T-cell (primary cell): ENCODE results near the gene PCDHB5. TPM values are rescaled to one million over a fixed set of nuclear protein-coding genes. Genes with fewer than 3 reads are reported as not detected.
A peak's percentile ranks its signal among the peaks of the same experiment; 100 is the strongest.
"Not testable (repeated sequence)": the region's sequence is repeated elsewhere in the genome, so short reads cannot be mapped to it uniquely, and the experiment has no call there.

ENCODE experiments used
- ATAC-seq, 4 experiments: fragments of 200-7000 bp in 3 of 4; fragments of 150-1000 bp in 1 of 4; cut with Tn5 transposase; replicated peaks in 1 of 4; 1 replicate in 3 of 4; 2 replicates in 1 of 4; pipeline ENCODE4 v1.10.0; 2021; ENCODE audit warnings: moderate library complexity in 3 of 4, mild to moderate bottlenecking in 2 of 4, moderate number of reproducible peaks in 1 of 4
- CTCF ChIA-PET, 2 donors: fragments of 300-600 bp; sonication (Branson Sonifier 250); formaldehyde crosslinking; loops; one replicate each; lab custom pipeline; 2022; ENCODE audit warnings: antibody characterized with exemption in 2 of 2; lab: Charles Lee
- POLR2A ChIA-PET, 2 donors: fragments of 300-600 bp; sonication (Branson Sonifier 250); formaldehyde crosslinking; loops; one replicate each; lab custom pipeline; 2022; ENCODE audit warnings: antibody characterized with exemption in 2 of 2; lab: Charles Lee
- DNase-seq, 35 experiments: peaks; one replicate each; pipeline versions ENCODE4 v3.0.0 to v3.0.0-alpha.2; 2013 to 2023
- H3K27ac ChIP-seq: one replicate; pipeline ENCODE4 v1.5.1; 2013; ENCODE audit warnings: low read length
- H3K27me3 ChIP-seq, 2 experiments: replicated peaks in 1 of 2; 1 replicate in 1 of 2; 2 replicates in 1 of 2; pipeline versions ENCODE4 v1.6.1 to v1.7.0; 2013; ENCODE audit warnings: low read length in 1 of 2, mixed read lengths in 1 of 2; ENCODE audit not compliant: control insufficient read depth in 2 of 2, insufficient read depth in 2 of 2; ENCODE audit errors: extremely low read depth in 1 of 2
- H3K36me3 ChIP-seq, 2 donors: 1 replicate in 1 of 2; 2 replicates in 1 of 2; pipeline versions ENCODE4 v1.6.1 to v1.7.0; 2013; ENCODE audit warnings: low read length in 1 of 2; ENCODE audit not compliant: control insufficient read depth in 2 of 2, insufficient read depth in 1 of 2; ENCODE audit errors: extremely low read depth in 1 of 2
- H3K4me1 ChIP-seq, 2 experiments: 1 replicate in 1 of 2; 2 replicates in 1 of 2; pipeline versions ENCODE4 v1.6.1 to v1.7.0; 2013; ENCODE audit warnings: low read length in 2 of 2, mixed read lengths in 1 of 2; ENCODE audit not compliant: insufficient read depth in 2 of 2, control insufficient read depth in 1 of 2; ENCODE audit errors: extremely low read depth in 1 of 2
- H3K4me3 ChIP-seq, 2 donors: 1 replicate in 1 of 2; 2 replicates in 1 of 2; pipeline versions ENCODE4 v1.5.1 to v1.7.0; 2013; ENCODE audit warnings: mild to moderate bottlenecking in 2 of 2, low read length in 1 of 2, moderate library complexity in 1 of 2; ENCODE audit not compliant: control insufficient read depth in 1 of 2; ENCODE audit errors: extremely low read depth in 1 of 2
- H3K9me3 ChIP-seq: 2 replicates; pipeline ENCODE4 v1.7.0; 2013
- H3K27ac Mint-ChIP-seq, 2 donors: one replicate each; pipeline ENCODE4 v1.8.0; 2020 to 2021; ENCODE audit warnings: mild to moderate bottlenecking in 2 of 2, mixed read lengths in 2 of 2
- H3K27me3 Mint-ChIP-seq, 2 donors: one replicate each; pipeline ENCODE4 v1.8.0; 2021 to 2022; ENCODE audit warnings: mixed read lengths in 2 of 2
- H3K36me3 Mint-ChIP-seq: one replicate; pipeline ENCODE4 v1.8.0; 2021; ENCODE audit warnings: mixed read lengths
- H3K4me1 Mint-ChIP-seq, 3 donors: one replicate each; pipeline ENCODE4 v1.8.0; 2020 to 2022; ENCODE audit warnings: mixed read lengths in 3 of 3, mild to moderate bottlenecking in 1 of 3
- H3K4me3 Mint-ChIP-seq, 3 donors: one replicate each; pipeline ENCODE4 v1.8.0; 2020 to 2022; ENCODE audit warnings: mild to moderate bottlenecking in 3 of 3, mixed read lengths in 3 of 3, moderate library complexity in 3 of 3
- H3K9me3 Mint-ChIP-seq, 3 donors: one replicate each; pipeline ENCODE4 v1.8.0; 2020 to 2022; ENCODE audit warnings: mixed read lengths in 3 of 3
- WGBS: methylation state at CpG from one replicate; pipeline ENCODE4 v1.1.5; 2013; ENCODE audit warnings: missing lambda C conversion rate; ENCODE audit not compliant: insufficient coverage; 5-methylcytosine and 5-hydroxymethylcytosine counted together
- total RNA-seq, 35 experiments: library from RNA in 6 of 35; stranded (reverse) in 6 of 35; fragments of 120-200 nt in 1 of 35; gene quantifications; one replicate each; pipeline versions ENCODE4 v1.2.1 to v1.2.4 and lab custom pipeline; 2013 to 2026

PCDHB5 gene
- total RNA-seq, 5 donors from 2014 or later (not counting 1 experiment from before 2014, with no cell fraction given) = 0.09 to 0.32 (median 0.30) TPM; not detected in 2

DNA sequence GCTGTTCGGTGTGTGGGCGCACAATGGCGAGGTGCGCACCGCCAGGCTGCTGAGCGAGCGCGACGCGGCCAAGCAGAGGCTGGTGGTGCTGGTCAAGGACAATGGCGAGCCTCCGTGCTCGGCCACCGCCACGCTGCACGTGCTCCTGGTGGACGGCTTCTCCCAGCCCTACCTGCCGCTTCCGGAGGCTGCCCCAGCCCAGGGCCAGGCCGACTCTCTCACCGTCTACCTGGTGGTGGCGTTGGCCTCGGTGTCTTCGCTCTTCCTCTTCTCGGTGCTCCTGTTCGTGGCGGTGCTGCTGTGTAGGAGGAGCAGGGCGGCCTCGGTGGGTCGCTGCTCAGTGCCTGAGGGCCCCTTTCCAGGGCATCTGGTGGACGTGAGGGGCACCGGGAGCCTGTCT, 44.9 kb downstream of the PCDHB5 start:
- H3K4me3 Mint-ChIP-seq, DNase-seq, H3K9me3 ChIP-seq, ATAC-seq, H3K36me3 ChIP-seq, H3K4me1 Mint-ChIP-seq, CTCF ChIA-PET, H3K4me3 ChIP-seq, H3K4me1 ChIP-seq, H3K36me3 Mint-ChIP-seq, H3K27ac ChIP-seq, POLR2A ChIA-PET: not testable (repeated sequence)
- H3K9me3 Mint-ChIP-seq = peaks cover 5 to 12% (median 8%) of the 10 kb centered on the region in 3 donors
- peaks cover 27 to 35% of the 10 kb centered on the region in 2 donors for H3K27me3 Mint-ChIP-seq
- peak overlapping the region in 1 of 2 donors; percentile 52 for H3K27ac Mint-ChIP-seq
- 44% methylated on average over 15 of the region's 32 CpGs for WGBS
- H3K27me3 ChIP-seq = peaks cover 2 to 24% of the 10 kb centered on the region in 2 experiments

DNA sequence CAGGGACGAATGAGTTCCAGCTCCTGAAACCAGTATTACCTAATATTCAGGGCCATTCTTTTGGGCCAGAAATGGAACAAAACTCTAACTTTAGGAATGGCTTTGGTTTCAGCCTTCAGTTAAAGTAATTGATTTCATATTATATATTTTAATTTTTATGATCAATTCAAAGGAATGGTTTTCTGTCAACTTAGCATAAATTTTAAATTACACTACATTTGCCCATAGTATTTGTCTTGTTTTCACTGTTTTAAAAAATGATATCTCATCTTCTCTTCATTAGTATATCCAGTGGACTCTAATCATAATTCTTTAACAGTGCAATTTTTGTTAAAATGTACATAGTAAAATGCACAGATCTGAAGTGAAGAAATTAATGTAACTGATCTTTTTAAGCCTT, 45.3 kb downstream of the PCDHB5 start:
- Histone ChIP-seq H3K4me3 (no peak overlapping the region), H3K36me3 (no peaks in the 10 kb centered on the region), H3K4me1 (no peaks in the 10 kb centered on the region), H3K27ac (no peak overlapping the region), H3K27me3 (peaks cover 2 to 23% of the 10 kb centered on the region in 2 experiments), H3K9me3 (no peaks in the 10 kb centered on the region)
- CTCF ChIA-PET = no interaction called here
- Mint-ChIP-seq H3K4me1 (peaks cover 0 to 2% (median 0%) of the 10 kb centered on the region in 3 donors), H3K4me3 (no peak overlapping the region), H3K27me3 (peaks cover 31 to 37% of the 10 kb centered on the region in 2 donors), H3K27ac (peak overlapping the region in 1 of 2 donors; percentile 52), H3K9me3 (peaks cover 2 to 12% (median 12%) of the 10 kb centered on the region in 3 donors), H3K36me3 (peaks cover 4% of the 10 kb centered on the region)
- DNase-seq (no peak), ATAC-seq (no peak)
- POLR2A ChIA-PET = no interaction called here
- 71% methylated on average over 1 of the region's 1 CpG for WGBS

DNA sequence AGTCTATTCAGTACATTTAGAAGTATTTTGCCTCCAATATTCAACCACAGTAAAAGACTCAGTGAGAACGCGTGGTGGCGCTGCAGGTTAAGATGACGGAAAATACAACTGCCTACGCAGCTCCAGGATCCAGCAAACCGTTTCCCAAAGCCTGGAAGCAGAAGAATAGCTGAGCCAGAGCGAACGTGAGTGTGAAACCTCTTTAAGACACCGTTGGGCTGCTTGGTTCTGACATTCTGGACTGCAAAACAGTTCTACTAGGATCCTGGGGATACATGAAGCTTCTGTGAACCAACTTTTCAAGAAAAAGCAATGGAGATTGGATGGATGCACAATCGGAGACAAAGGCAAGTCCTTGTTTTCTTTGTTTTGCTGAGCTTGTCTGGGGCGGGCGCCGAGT, 47.2 kb downstream of the PCDHB5 start, which contains the start of gene PCDHB16:
Gene PCDHB16 (plus strand): TSS at position 140 of the 400 bp plus-strand sequence. CDS start 173 bp downstream, at position 313.
- ChIA-PET CTCF (interaction anchor here in 1 of 2 donors (0.8 kb wide), 1 partner anchor 382 kb away, joined by 3 read pairs; no protein-coding TSS in a partner anchor), POLR2A (no interaction called here)
- Histone ChIP-seq H3K27me3 (peaks cover 5 to 23% of the 10 kb centered on the region in 2 experiments), H3K4me1 (no peaks in the 10 kb centered on the region), H3K36me3 (no peaks in the 10 kb centered on the region), H3K9me3 (no peaks in the 10 kb centered on the region), H3K4me3 (no peak within 1 kb of the TSS), H3K27ac (no peak within 1 kb of the TSS)
- no peak within 1 kb of the TSS for H3K4me3 Mint-ChIP-seq
- peaks cover 4 to 11% (median 7%) of the 10 kb centered on the region in 3 donors for H3K4me1 Mint-ChIP-seq
- H3K27ac Mint-ChIP-seq = peak within 1 kb of the TSS in 1 of 2 donors; percentile 4
- H3K36me3 Mint-ChIP-seq = peaks cover 4% of the 10 kb centered on the region
- WGBS = 14% methylated on average over 10 of the region's 13 CpGs
- H3K27me3 Mint-ChIP-seq = peaks cover 45 to 50% of the 10 kb centered on the region in 2 donors
- DNase-seq (peak in 1 of 35 experiments; percentile 7), ATAC-seq (no peak)
- peaks cover 6 to 15% (median 12%) of the 10 kb centered on the region in 3 donors for H3K9me3 Mint-ChIP-seq

DNA sequence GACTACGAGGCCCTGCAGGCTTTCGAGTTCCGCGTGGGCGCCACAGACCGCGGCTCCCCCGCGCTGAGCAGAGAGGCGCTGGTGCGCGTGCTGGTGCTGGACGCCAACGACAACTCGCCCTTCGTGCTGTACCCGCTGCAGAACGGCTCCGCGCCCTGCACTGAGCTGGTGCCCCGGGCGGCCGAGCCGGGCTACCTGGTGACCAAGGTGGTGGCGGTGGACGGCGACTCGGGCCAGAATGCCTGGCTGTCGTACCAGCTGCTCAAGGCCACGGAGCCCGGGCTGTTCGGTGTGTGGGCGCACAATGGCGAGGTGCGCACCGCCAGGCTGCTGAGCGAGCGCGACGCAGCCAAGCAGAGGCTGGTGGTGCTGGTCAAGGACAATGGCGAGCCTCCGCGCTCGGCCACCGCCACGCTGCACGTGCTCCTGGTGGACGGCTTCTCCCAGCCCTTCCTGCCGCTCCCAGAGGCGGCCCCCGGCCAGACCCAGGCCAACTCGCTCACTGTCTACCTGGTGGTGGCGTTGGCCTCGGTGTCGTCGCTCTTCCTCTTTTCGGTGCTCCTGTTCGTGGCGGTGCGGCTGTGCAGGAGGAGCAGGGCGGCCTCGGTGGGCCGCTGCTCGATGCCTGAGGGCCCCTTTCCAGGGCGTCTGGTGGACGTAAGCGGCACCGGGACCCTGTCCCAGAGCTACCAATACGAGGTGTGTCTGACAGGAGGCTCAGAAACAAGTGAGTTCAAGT, 49.3 kb downstream of the PCDHB5 start:
- H3K27ac Mint-ChIP-seq, H3K4me1 ChIP-seq, H3K27ac ChIP-seq, H3K4me3 ChIP-seq, ATAC-seq, DNase-seq, POLR2A ChIA-PET, H3K4me3 Mint-ChIP-seq, CTCF ChIA-PET, H3K36me3 Mint-ChIP-seq, H3K36me3 ChIP-seq, H3K9me3 ChIP-seq: not testable (repeated sequence)
- WGBS = 39% methylated on average over 21 of the region's 69 CpGs
- Mint-ChIP-seq H3K27me3 (peaks cover 56 to 62% of the 10 kb centered on the region in 2 donors), H3K4me1 (peaks cover 4 to 14% (median 7%) of the 10 kb centered on the region in 3 donors), H3K9me3 (peaks cover 10 to 19% (median 16%) of the 10 kb centered on the region in 3 donors)
- peaks cover 5 to 27% of the 10 kb centered on the region in 2 experiments for H3K27me3 ChIP-seq

GRCh38 chr5:141186897-141187512, 52.0 kb downstream of the PCDHB5 start, which contains the start of gene PCDHB9:
TSS of gene PCDHB9 (plus strand) at chr5:141187161. CDS start at chr5:141187319, 158 bp downstream.
- Histone ChIP-seq H3K9me3 (no peaks in the 10 kb centered on the region), H3K4me1 (no peaks in the 10 kb centered on the region), H3K4me3 (no peak within 1 kb of the TSS), H3K27ac (no peak within 1 kb of the TSS), H3K27me3 (peaks cover 8 to 26% of the 10 kb centered on the region in 2 experiments), H3K36me3 (no peaks in the 10 kb centered on the region)
- H3K4me1 Mint-ChIP-seq = peaks cover 4 to 14% (median 7%) of the 10 kb centered on the region in 3 donors
- H3K27ac Mint-ChIP-seq = no peak within 1 kb of the TSS
- WGBS = 9% methylated on average over 6 of the region's 9 CpGs
- H3K36me3 Mint-ChIP-seq = peaks cover 4% of the 10 kb centered on the region
- peaks cover 65 to 72% of the 10 kb centered on the region in 2 donors for H3K27me3 Mint-ChIP-seq
- POLR2A ChIA-PET = no interaction called here
- ATAC-seq = no peak
- H3K9me3 Mint-ChIP-seq = peaks cover 16 to 21% (median 18%) of the 10 kb centered on the region in 3 donors
- peak within 1 kb of the TSS; percentile 13 to 46 (median 42) for H3K4me3 Mint-ChIP-seq
- CTCF ChIA-PET = interaction anchor here (1.0 to 1.3 kb wide), 2 partner anchors 10 to 377 kb away, joined by 3 to 6 read pairs; no protein-coding TSS in a partner anchor
- peak in 14 of 35 experiments; percentile 5 to 45 (median 19) for DNase-seq
